Choroid plexus epithelial cell (primary cell): ENCODE measurements around the gene BBS1.

Source experiments
- DNase-seq: peaks from one replicate; pipeline ENCODE4 v3.0.0-alpha.2; 2010; ENCODE audit warnings: low read depth
- H3K4me3 ChIP-seq: 2 replicates; pipeline ENCODE4 v1.5.1; 2011; ENCODE audit warnings: low read depth, mild to moderate bottlenecking, control low read depth, low read length, moderate library complexity
- TF ChIP-seq, protein P1 (sequence below): conservative IDR thresholded peaks from 2 replicates; pipeline ENCODE4 v1.5.1; 2011; ENCODE audit warnings: low read depth, mild to moderate bottlenecking, control low read depth, inconsistent platforms, low read length, moderate library complexity

The BBS1 gene

DNA sequence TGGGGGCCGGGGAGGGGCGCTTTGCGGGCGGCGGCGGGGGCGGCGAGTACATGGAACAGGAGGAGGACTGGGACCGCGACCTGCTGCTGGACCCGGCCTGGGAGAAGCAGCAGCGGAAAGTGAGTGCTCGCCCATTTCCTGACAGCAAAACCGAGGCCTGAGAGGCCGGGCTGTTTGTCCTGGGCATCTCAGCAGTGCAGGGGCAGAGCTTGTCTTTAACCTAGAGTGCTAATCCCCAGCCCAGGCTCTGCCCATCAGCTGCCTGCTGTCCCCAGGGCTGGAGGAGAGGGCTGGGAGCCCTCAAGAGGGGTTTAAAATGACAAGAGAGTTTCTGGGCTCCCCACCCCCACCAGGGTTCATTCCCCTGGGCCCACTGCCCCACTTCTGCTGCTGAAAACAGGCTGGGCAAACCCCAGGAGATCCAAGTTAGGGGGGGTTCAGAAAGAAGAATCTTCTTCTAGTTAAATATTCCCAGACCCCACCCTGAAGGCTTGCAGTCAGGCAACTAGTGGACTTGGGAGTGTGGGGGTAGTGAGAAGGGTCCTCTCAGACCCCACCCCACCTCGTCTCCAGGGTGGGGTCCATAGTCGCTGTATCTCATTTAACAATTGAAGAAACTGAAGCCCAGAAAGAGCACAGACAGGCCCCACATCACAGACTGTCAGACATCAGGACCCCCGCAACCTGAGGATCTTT is 36.7 kb downstream of the BBS1 start:
- TF ChIP-seq, protein P1, sequence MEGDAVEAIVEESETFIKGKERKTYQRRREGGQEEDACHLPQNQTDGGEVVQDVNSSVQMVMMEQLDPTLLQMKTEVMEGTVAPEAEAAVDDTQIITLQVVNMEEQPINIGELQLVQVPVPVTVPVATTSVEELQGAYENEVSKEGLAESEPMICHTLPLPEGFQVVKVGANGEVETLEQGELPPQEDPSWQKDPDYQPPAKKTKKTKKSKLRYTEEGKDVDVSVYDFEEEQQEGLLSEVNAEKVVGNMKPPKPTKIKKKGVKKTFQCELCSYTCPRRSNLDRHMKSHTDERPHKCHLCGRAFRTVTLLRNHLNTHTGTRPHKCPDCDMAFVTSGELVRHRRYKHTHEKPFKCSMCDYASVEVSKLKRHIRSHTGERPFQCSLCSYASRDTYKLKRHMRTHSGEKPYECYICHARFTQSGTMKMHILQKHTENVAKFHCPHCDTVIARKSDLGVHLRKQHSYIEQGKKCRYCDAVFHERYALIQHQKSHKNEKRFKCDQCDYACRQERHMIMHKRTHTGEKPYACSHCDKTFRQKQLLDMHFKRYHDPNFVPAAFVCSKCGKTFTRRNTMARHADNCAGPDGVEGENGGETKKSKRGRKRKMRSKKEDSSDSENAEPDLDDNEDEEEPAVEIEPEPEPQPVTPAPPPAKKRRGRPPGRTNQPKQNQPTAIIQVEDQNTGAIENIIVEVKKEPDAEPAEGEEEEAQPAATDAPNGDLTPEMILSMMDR = no peak
- DNase-seq = no peak
- H3K4me3 ChIP-seq = no peak overlapping the region

DNA sequence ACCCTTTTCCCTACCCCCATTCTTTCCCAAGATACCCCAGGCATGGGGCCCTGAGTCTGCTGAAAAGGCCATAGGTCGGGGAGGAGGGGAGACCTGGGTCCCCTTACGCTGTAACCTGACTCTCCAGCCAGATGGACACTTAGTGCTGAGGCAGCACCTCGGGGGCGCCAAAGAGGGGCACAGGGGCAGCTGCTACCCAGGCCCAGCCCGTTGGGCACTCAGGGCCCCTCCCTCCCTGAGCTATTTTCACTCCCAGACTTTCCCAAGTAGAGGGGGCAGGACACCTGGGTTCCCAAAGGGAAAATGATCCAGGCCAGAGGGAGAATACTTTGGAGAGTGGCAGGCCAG is 37.2 kb downstream of the BBS1 start:
- TF ChIP-seq, protein P1 = no peak
- H3K4me3 ChIP-seq = no peak overlapping the region
- no peak for DNase-seq

DNA sequence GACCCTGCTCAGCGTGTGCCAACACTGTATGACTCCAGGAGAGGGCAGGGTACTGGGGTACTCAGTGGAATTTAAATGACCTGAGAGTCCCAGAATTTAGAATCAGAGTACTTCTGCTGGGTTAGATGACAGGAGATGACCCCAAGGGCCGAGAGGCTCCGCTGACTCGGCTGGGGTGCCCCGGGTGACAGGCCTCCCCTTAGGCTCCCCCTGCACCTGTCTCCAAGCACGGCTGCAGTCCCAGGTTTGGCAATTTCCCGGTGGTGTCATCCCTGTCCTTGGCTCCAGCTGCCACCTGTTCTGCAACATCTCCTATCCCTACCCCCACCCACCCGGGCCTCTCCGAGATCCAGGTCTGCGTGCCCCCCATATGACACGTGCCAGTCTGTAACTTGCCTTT is 37.6 kb downstream of the BBS1 start:
- TF ChIP-seq, protein P1 = no peak
- DNase-seq = no peak
- no peak overlapping the region for H3K4me3 ChIP-seq

DNA sequence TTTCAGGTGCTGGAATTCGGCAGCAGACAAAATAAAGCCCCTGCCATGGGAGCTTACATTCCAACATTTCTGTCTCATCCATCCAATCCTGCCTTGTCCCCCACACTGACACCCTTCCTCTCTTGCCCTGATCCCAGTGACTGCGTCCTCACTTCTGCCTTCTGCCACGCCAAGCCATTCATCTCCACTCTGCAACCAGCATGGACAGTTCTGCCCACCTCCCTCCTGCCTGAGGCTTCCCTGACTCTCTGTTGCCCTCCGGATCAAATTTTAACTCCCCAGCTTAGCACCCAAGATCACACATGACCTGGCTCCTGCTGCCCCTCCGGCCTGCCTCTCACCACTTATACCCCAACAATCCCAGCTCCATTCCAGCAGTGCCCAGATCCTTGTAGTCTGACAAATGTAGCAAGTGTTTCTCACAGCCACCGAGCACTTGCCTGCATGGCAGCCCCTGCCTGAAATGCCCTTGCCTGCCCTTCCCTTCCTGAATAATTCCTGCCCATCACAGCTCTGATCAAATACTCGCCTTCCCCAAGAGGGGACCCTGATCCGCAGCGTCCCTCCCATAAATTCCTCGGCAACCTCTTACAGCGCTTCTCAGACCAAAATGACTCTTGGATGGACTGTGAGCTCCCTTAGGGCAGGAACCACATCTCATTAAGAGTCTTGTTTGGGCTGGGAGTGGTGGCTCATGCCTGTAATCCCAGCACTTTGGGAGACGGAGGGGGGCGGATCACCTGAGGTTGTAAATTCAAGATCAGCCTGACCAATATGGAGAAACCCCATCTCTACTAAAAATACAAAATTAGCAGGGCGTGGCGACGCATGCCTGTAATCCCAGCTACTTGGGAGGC is 38.6 kb downstream of the BBS1 start:
- no peak overlapping the region for H3K4me3 ChIP-seq
- TF ChIP-seq, protein P1 = no peak
- DNase-seq = no peak

DNA sequence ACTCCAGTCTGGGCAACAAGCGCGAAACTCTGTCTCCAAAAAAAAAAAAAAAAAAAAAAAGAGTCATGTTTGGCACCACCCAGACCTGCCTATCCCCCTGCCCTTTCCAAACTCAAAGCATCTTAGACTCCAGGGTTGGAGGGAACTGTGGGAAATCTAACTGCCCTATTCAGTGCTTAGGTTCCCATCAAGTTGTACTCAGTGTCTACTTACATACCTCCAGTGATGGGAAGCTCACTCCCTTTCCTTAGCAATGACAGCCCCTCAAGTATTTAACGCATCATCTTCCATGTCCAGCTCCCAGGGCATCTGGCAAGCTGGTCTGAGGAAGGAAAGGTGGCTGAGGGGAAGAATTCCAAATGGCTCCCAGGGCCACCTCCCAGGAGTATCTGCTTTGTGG is 39.3 kb downstream of the BBS1 start:
- TF ChIP-seq, protein P1 = no peak
- no peak for DNase-seq
- no peak overlapping the region for H3K4me3 ChIP-seq

DNA sequence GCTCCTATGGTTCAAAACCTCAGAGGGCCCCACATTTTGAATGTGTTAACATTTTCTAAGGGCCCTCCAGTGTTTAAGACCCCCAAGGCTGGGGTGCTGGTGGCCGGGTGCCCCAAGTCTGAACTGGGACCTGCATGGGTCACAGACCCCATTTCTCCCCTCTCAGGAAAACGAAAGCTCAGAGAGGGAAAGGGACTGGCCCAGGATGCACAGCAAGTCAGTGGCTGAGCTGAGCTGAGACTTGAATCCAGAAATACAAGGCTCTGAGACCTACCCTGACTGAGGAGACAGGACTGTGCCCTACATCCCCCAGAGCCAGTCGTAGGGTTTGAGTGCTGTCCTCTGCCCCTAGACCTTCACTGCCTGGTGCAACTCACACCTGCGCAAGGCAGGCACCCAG is 40.5 kb downstream of the BBS1 start:
- TF ChIP-seq, protein P1 = no peak
- H3K4me3 ChIP-seq = no peak overlapping the region
- DNase-seq = no peak

DNA sequence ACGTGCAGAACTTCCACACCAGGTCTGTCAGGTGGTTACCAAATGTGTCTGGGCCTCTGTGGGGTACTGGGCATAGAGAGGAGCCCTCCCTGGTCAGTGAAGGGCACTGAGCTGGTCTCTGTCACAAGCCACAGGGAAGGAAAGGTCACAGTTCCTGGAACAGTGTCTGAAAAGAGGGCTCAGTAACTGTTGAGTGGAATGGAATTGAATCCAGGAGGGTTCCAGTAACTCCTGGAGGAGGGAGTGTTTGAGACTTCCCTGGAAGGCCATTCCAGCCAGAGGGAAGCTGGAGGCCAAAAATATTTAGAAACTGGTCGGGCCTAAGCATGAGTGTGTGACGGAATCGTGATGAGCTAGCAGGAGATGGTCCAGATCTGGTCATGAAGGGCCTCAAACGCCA is 44.2 kb downstream of the BBS1 start:
- TF ChIP-seq, protein P1 = no peak
- no peak for DNase-seq

More for the DNA sequence above, 44.2 kb downstream of the BBS1 start:
- H3K4me3 ChIP-seq = no peak overlapping the region
